ENCODE measurements around the gene IL17RC.
A peak's percentile ranks its signal among the peaks of the same experiment; 100 is the strongest.

The IL17RC gene

GRCh38 chr3:9951598-9951961 is 34.7 kb downstream of the IL17RC start:
- peak overlapping the region; percentile 75 for H3K4me3 ChIP-seq (ENCODE audit: low read length, poor library complexity, severe bottlenecking)
- H3F3A ChIP-seq (ENCODE audit: low read depth): no peaks in the 10 kb centered on the region
- no peaks in the 10 kb centered on the region for H3K27me3 ChIP-seq (ENCODE audit: insufficient read depth, low read length, poor library complexity, severe bottlenecking)
- peak overlapping the region; percentile 73 for H3K4me2 ChIP-seq (ENCODE audit: low read depth, low read length, poor library complexity, severe bottlenecking)
- peak overlapping the region; percentile 51 for H3K9ac ChIP-seq (ENCODE audit: low read depth, low read length, poor library complexity, severe bottlenecking)
- no peaks in the 10 kb centered on the region for H3K9me3 ChIP-seq (ENCODE audit: insufficient read depth, low read depth, low read length)
- no peaks in the 10 kb centered on the region for H3K36me3 ChIP-seq (ENCODE audit: insufficient read depth, low read length)
- TF ChIP-seq EZH2phosphoT487 (IDR thresholded peaks at IDR 0.05; ENCODE audit: borderline replicate concordance) (no peak), CTCF (conservative IDR thresholded peaks at IDR 0.05; ENCODE audit: low read length) (no peak)
- H3K9me2 ChIP-seq (replicated peaks; ENCODE audit: low read depth, low read length): no peaks in the 10 kb centered on the region
- H2AFZ ChIP-seq (ENCODE audit: low read length): peak overlapping the region; percentile 74
- peaks cover 13% of the 10 kb centered on the region for H3K4me1 ChIP-seq (ENCODE audit: insufficient read depth, low read length, poor library complexity, severe bottlenecking)
- H3K79me2 ChIP-seq (ENCODE audit: insufficient read depth, low read length): no peaks in the 10 kb centered on the region
- no peaks in the 10 kb centered on the region for H4K20me1 ChIP-seq (ENCODE audit: insufficient read depth, low read length, poor library complexity, severe bottlenecking)

- peak within 1 kb of the TSS; percentile 73 for H3K4me2 ChIP-seq (ENCODE audit: low read depth, low read length, poor library complexity, severe bottlenecking)
- no peaks in the 10 kb centered on the region for H3K36me3 ChIP-seq (ENCODE audit: insufficient read depth, low read length)
- peak within 1 kb of the TSS; percentile 74 for H2AFZ ChIP-seq (ENCODE audit: low read length)
Measured at GRCh38 chr3:9951962-9952805, 35.3 kb downstream of the IL17RC start, which contains the start of gene PRRT3. Gene PRRT3 (minus strand): TSS chr3:9952408. CDS start chr3:9950115, 2,293 bp downstream.

GRCh38 chr3:9955067-9955502 is 38.2 kb downstream of the IL17RC start:
- Histone ChIP-seq H3K9ac (ENCODE audit: low read depth, low read length, poor library complexity, severe bottlenecking) (no peak overlapping the region), H3K4me3 (ENCODE audit: low read length, poor library complexity, severe bottlenecking) (no peak overlapping the region), H3K36me3 (ENCODE audit: insufficient read depth, low read length) (no peaks in the 10 kb centered on the region), H4K20me1 (ENCODE audit: insufficient read depth, low read length, poor library complexity, severe bottlenecking) (no peaks in the 10 kb centered on the region), H3K9me2 (replicated peaks; ENCODE audit: low read depth, low read length) (no peaks in the 10 kb centered on the region), H3K4me1 (ENCODE audit: insufficient read depth, low read length, poor library complexity, severe bottlenecking) (peaks cover 13% of the 10 kb centered on the region), H3K79me2 (ENCODE audit: insufficient read depth, low read length) (no peaks in the 10 kb centered on the region), H3K9me3 (ENCODE audit: insufficient read depth, low read depth, low read length) (no peaks in the 10 kb centered on the region), H3K4me2 (ENCODE audit: low read depth, low read length, poor library complexity, severe bottlenecking) (no peak overlapping the region), H3K27me3 (ENCODE audit: insufficient read depth, low read length, poor library complexity, severe bottlenecking) (no peaks in the 10 kb centered on the region), H3F3A (ENCODE audit: low read depth) (no peaks in the 10 kb centered on the region), H2AFZ (ENCODE audit: low read length) (no peak overlapping the region)
- TF ChIP-seq CTCF (conservative IDR thresholded peaks at IDR 0.05; ENCODE audit: low read length) (no peak), EZH2phosphoT487 (IDR thresholded peaks at IDR 0.05; ENCODE audit: borderline replicate concordance) (no peak)

More at GRCh38 chr3:9951962-9952805, 35.3 kb downstream of the IL17RC start, which contains the start of gene PRRT3:
- Histone ChIP-seq H3F3A (ENCODE audit: low read depth) (no peaks in the 10 kb centered on the region), H4K20me1 (ENCODE audit: insufficient read depth, low read length, poor library complexity, severe bottlenecking) (no peaks in the 10 kb centered on the region), H3K4me1 (ENCODE audit: insufficient read depth, low read length, poor library complexity, severe bottlenecking) (peaks cover 13% of the 10 kb centered on the region), H3K9me3 (ENCODE audit: insufficient read depth, low read depth, low read length) (no peaks in the 10 kb centered on the region), H3K4me3 (ENCODE audit: low read length, poor library complexity, severe bottlenecking) (peak within 1 kb of the TSS; percentile 75), H3K27me3 (ENCODE audit: insufficient read depth, low read length, poor library complexity, severe bottlenecking) (no peaks in the 10 kb centered on the region), H3K79me2 (ENCODE audit: insufficient read depth, low read length) (no peaks in the 10 kb centered on the region), H3K9ac (ENCODE audit: low read depth, low read length, poor library complexity, severe bottlenecking) (peak within 1 kb of the TSS; percentile 51), H3K9me2 (replicated peaks; ENCODE audit: low read depth, low read length) (no peaks in the 10 kb centered on the region)
- TF ChIP-seq CTCF (conservative IDR thresholded peaks at IDR 0.05; ENCODE audit: low read length) (no peak), EZH2phosphoT487 (IDR thresholded peaks at IDR 0.05; ENCODE audit: borderline replicate concordance) (no peak)

All from Loucy (cell line).